ENCODE results near the gene KCNH6.
A peak's percentile ranks its signal among the peaks of the same experiment; 100 is the strongest.

Gene KCNH6

DNA sequence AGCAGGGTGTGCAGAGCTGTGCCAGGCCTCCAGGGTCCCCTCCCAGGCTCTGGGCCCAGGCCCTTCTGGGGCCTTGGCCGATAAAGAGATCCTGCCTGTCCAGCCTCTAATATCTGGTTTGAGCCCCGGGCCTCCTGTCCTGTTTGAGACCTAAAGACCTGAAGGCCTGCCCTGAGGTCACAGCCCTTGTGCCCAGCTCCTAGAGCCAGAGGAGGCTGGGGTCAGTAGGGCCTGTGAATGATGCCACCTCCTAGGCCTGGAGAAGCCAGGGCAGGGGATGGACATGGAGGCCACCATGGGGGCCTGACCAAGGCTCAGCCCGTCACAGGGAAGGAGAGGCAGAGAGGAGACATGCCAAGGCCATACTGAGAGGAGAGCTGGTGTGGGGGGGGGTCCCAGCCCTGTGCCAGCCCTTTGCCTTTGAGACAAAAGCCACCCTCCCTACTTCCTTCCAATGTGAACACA lies 7.4 kb downstream of the KCNH6 start:
- TF ChIP-seq, protein P1, sequence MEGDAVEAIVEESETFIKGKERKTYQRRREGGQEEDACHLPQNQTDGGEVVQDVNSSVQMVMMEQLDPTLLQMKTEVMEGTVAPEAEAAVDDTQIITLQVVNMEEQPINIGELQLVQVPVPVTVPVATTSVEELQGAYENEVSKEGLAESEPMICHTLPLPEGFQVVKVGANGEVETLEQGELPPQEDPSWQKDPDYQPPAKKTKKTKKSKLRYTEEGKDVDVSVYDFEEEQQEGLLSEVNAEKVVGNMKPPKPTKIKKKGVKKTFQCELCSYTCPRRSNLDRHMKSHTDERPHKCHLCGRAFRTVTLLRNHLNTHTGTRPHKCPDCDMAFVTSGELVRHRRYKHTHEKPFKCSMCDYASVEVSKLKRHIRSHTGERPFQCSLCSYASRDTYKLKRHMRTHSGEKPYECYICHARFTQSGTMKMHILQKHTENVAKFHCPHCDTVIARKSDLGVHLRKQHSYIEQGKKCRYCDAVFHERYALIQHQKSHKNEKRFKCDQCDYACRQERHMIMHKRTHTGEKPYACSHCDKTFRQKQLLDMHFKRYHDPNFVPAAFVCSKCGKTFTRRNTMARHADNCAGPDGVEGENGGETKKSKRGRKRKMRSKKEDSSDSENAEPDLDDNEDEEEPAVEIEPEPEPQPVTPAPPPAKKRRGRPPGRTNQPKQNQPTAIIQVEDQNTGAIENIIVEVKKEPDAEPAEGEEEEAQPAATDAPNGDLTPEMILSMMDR (conservative IDR thresholded peaks at IDR 0.05), result no peak
- peak overlapping the region; percentile 40; the same call in 1 of the 2 replicates for H3K27ac ChIP-seq

DNA sequence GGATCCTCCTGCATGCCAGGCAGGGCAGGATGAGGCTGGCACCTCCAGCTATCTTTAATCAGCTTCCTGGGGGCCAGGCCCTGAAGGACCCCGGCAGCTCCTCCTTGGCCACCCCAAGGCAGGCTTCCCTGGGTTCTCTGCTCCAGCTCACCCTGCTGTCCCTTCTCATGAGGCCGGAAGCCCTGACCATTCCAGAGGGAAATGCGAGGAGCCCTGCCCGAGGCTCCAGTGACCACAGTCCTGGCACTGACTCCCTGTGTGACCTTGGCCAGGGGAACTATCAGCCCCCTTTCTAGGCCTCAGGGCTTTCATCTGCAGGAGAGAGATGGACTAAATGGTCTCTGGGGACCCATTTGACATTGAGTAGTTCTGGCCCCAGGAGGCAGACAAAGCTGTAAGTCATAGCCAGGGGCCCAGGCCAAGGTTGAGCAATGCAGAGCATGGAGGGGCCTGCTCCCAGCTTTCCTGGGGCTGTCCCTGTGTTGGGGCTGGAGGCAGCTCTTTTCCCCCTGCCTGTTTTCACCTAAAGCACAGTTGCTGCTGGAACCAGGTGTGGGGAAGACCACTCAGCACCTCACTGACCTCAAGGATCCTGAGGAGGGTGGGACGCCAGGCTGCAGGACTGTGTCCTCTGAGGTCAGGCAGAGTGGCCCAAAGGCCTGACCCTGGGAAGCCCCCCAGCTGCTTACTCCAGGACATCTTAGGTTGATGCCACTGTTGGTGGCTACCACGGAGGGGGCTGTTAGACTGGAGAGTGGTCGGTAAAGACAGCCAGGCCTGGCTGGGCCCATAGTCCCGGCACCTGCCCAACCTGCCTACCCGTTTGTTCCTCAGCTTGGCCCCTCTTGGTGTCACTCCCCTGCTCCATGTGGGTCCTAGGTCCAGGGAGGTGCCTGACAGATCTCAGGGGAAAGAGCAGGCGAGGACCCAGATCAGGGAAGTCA lies 8.1 kb downstream of the KCNH6 start:
- TF ChIP-seq, protein P1 (conservative IDR thresholded peaks at IDR 0.05), result no peak
- H3K27ac ChIP-seq, result peak overlapping the region; percentile 40; the same call in 1 of the 2 replicates

DNA sequence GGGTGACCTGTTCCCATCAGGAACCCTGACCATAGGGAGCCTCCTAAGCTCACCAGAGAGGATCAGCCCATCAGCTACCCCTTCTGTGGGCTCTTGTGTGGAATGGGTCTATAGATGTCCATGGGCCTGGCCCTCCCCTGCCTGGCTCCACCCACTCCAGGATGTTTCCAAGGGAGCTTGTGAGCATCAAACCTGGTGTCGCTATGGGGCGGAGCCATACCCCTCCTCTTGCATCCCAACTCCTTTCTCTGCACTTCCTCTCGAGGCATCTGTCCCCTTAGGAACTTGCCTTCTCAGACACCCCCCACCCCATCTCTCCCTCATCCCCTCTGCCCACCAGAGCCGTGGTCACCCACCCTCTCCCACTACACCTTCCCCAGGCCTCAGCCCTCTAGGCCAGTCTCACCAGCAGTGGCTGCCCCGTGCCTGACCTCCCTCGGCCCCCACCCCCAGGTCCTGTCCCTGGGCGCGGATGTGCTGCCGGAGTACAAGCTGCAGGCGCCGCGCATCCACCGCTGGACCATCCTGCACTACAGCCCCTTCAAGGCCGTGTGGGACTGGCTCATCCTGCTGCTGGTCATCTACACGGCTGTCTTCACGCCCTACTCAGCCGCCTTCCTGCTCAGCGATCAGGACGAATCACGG lies 10.4 kb downstream of the KCNH6 start:
- TF ChIP-seq, protein P1 (conservative IDR thresholded peaks at IDR 0.05), result no peak

DNA sequence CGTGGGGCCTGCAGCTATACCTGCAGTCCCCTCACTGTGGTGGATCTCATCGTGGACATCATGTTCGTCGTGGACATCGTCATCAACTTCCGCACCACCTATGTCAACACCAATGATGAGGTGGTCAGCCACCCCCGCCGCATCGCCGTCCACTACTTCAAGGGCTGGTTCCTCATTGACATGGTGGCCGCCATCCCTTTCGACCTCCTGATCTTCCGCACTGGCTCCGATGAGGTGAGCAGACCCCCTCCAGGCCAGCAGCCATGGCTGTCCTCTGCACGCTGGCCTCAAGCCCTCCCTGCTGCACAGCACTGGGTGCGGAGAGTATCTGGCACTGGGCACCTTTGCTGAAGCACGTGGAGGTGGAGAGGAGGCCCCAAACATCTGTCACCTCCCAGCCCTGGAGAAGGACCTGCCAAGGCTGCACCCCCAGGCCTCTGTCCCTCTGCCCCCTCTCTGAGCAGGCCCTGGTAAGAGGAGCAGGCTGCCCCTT lies 11.0 kb downstream of the KCNH6 start:
- no peak overlapping the region for H3K27ac ChIP-seq
- TF ChIP-seq, protein P1 (conservative IDR thresholded peaks at IDR 0.05), result no peak

More for the DNA sequence above, 10.4 kb downstream of the KCNH6 start:
- no peak overlapping the region for H3K27ac ChIP-seq

DNA sequence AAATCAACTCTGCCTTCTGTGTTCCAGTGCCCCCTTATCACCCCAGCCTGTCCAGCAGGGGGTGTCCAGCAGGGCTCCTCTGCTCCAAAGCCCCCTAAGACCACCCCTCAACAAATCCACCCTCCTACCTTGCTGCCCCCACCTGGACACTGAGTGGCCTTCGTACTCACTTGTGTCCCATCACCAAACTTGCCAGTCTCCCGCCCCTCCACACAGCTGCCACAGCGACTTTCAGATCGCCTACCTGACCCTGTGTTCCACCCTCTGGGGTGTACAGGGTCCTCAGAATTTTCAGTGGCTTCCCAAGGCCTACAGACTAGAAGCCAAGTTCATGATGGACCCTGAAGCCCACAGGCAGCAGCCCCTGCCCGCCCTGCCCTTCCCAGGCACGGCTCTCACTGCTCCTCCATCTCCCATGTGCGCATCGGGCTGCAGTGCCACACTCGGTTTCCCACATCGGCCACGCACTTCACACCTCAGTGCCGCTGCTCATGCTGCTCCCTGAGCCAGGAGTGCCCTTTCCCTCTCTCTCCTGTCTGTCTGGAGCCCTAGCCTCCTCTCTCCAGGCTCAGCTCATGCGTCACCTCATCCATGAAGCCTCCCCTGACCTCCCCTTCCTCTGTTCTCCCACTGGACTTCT lies 11.8 kb downstream of the KCNH6 start:
- no peak overlapping the region for H3K27ac ChIP-seq
- TF ChIP-seq, protein P1 (conservative IDR thresholded peaks at IDR 0.05), result no peak

DNA sequence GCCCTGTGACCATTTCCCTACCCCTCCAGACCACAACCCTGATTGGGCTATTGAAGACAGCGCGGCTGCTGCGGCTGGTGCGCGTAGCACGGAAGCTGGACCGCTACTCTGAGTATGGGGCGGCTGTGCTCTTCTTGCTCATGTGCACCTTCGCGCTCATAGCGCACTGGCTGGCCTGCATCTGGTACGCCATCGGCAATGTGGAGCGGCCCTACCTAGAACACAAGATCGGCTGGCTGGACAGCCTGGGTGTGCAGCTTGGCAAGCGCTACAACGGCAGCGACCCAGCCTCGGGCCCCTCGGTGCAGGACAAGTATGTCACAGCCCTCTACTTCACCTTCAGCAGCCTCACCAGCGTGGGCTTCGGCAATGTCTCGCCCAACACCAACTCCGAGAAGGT lies 12.5 kb downstream of the KCNH6 start:
- H3K27ac ChIP-seq, result no peak overlapping the region
- TF ChIP-seq, protein P1 (conservative IDR thresholded peaks at IDR 0.05), result no peak

DNA sequence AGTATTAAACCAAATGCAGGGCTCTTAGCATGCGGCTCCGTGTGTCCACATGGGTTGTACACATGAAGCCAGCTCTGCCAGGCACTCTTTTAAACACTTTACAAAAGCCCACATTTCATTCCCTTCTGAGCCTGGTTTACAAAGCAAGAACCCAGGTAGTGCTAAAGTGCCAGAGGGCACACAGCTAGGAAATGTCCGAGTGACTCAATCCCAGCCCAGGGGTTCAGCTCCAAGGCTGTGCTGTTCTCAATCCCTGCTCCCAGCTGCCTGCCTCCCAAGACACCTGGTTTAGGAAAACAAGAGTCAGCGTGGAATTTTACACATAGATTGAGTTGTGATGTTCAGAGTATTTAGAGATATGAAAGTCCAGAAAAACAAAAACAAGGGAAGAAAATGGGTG lies 13.8 kb downstream of the KCNH6 start:
- TF ChIP-seq, protein P1 (conservative IDR thresholded peaks at IDR 0.05), result no peak
- no peak overlapping the region for H3K27ac ChIP-seq

Measured in VCaP (cell line).